ENCODE results near the gene ARHGAP29. TPM values are rescaled to one million over a fixed set of nuclear protein-coding genes. Genes with fewer than 3 reads are reported as not detected.
"Not testable (repeated sequence)": the region's sequence is repeated elsewhere in the genome, so short reads cannot be mapped to it uniquely, and the experiment has no call there.

The ARHGAP29 gene
- total RNA-seq, 2 experiments from 2014 or later: not detected

GRCh38 chr1:94199398-94199797, 38.0 kb downstream of the ARHGAP29 start:
- Mint-ChIP-seq H3K9me3 (no peaks in the 10 kb centered on the region), H3K27ac (no peak overlapping the region), H3K36me3 (no peaks in the 10 kb centered on the region), H3K4me1 (no peaks in the 10 kb centered on the region), H3K4me3 (no peak overlapping the region), H3K27me3 (peaks cover 44% of the 10 kb centered on the region)
- ATAC-seq (ENCODE audit: low read depth) (no peak), DNase-seq (no peak)
- POLR2A ChIA-PET: no interaction called here

- DNase-seq: no peak
- H3K27ac Mint-ChIP-seq: no peak overlapping the region
- H3K9me3 Mint-ChIP-seq: no peaks in the 10 kb centered on the region
- H3K27me3 Mint-ChIP-seq: peaks cover 43% of the 10 kb centered on the region
- no peaks in the 10 kb centered on the region for H3K4me1 Mint-ChIP-seq
- no peak for ATAC-seq (ENCODE audit: low read depth)
- H3K36me3 Mint-ChIP-seq: no peaks in the 10 kb centered on the region
- POLR2A ChIA-PET: no interaction called here
- no peak overlapping the region for H3K4me3 Mint-ChIP-seq
Measured at GRCh38 chr1:94194079-94194865, 43.1 kb downstream of the ARHGAP29 start.

- DNase-seq (no peak), ATAC-seq (ENCODE audit: low read depth) (no peak)
- H3K9me3 Mint-ChIP-seq: no peaks in the 10 kb centered on the region
- H3K4me3 Mint-ChIP-seq: no peak overlapping the region
- no peak overlapping the region for H3K27ac Mint-ChIP-seq
- H3K27me3 Mint-ChIP-seq: peaks cover 40% of the 10 kb centered on the region
- POLR2A ChIA-PET: no interaction called here
- no peaks in the 10 kb centered on the region for H3K4me1 Mint-ChIP-seq
- H3K36me3 Mint-ChIP-seq: no peaks in the 10 kb centered on the region
Measured at GRCh38 chr1:94193128-94193527, 44.3 kb downstream of the ARHGAP29 start.

- Mint-ChIP-seq H3K36me3 (no peaks in the 10 kb centered on the region), H3K27me3 (peaks cover 41% of the 10 kb centered on the region), H3K27ac (no peak overlapping the region), H3K4me1 (no peaks in the 10 kb centered on the region), H3K9me3 (no peaks in the 10 kb centered on the region), H3K4me3 (no peak overlapping the region)
- no peak for ATAC-seq (ENCODE audit: low read depth)
- DNase-seq: no peak
- POLR2A ChIA-PET: interaction anchor here (0.8 kb wide), 1 partner anchor 99 kb away, joined by 4 read pairs; no protein-coding TSS in a partner anchor
Measured at GRCh38 chr1:94191216-94191615, 46.2 kb downstream of the ARHGAP29 start.

GRCh38 chr1:94186946-94187345, 50.4 kb downstream of the ARHGAP29 start:
- H3K4me1 Mint-ChIP-seq: no peaks in the 10 kb centered on the region

GRCh38 chr1:94183197-94183815, 54.1 kb downstream of the ARHGAP29 start:
- ATAC-seq (ENCODE audit: low read depth) (no peak), DNase-seq (no peak)
- H3K36me3 Mint-ChIP-seq: no peaks in the 10 kb centered on the region
- no peaks in the 10 kb centered on the region for H3K9me3 Mint-ChIP-seq
- no peak overlapping the region for H3K4me3 Mint-ChIP-seq
- no peaks in the 10 kb centered on the region for H3K4me1 Mint-ChIP-seq
- POLR2A ChIA-PET: no interaction called here
- H3K27me3 Mint-ChIP-seq: peaks cover 36% of the 10 kb centered on the region
- no peak overlapping the region for H3K27ac Mint-ChIP-seq

More at GRCh38 chr1:94186946-94187345, 50.4 kb downstream of the ARHGAP29 start:
- no peak overlapping the region for H3K4me3 Mint-ChIP-seq
- peaks cover 34% of the 10 kb centered on the region for H3K27me3 Mint-ChIP-seq
- POLR2A ChIA-PET: no interaction called here
- H3K9me3 Mint-ChIP-seq: no peaks in the 10 kb centered on the region
- DNase-seq: no peak
- no peak for ATAC-seq (ENCODE audit: low read depth)
- H3K27ac Mint-ChIP-seq: no peak overlapping the region
- H3K36me3 Mint-ChIP-seq: no peaks in the 10 kb centered on the region

GRCh38 chr1:94182191-94182590, 55.2 kb downstream of the ARHGAP29 start:
- Mint-ChIP-seq H3K4me3 (no peak overlapping the region), H3K27ac (no peak overlapping the region), H3K9me3 (no peaks in the 10 kb centered on the region), H3K4me1 (no peaks in the 10 kb centered on the region), H3K27me3 (peaks cover 26% of the 10 kb centered on the region), H3K36me3 (no peaks in the 10 kb centered on the region)
- POLR2A ChIA-PET: no interaction called here
- DNase-seq: no peak
- no peak for ATAC-seq (ENCODE audit: low read depth)

GRCh38 chr1:94180650-94181049, 56.7 kb downstream of the ARHGAP29 start:
- H3K27ac Mint-ChIP-seq: no peak overlapping the region
- no peak for ATAC-seq (ENCODE audit: low read depth)
- POLR2A ChIA-PET: no interaction called here
- H3K9me3 Mint-ChIP-seq: no peaks in the 10 kb centered on the region
- H3K27me3 Mint-ChIP-seq: peaks cover 29% of the 10 kb centered on the region
- H3K4me3 Mint-ChIP-seq: no peak overlapping the region
- DNase-seq: no peak
- H3K4me1 Mint-ChIP-seq: no peaks in the 10 kb centered on the region
- H3K36me3 Mint-ChIP-seq: no peaks in the 10 kb centered on the region

- DNase-seq (no peak), ATAC-seq (ENCODE audit: low read depth) (no peak)
- no peaks in the 10 kb centered on the region for H3K36me3 Mint-ChIP-seq
- H3K9me3 Mint-ChIP-seq: no peaks in the 10 kb centered on the region
- no peak overlapping the region for H3K27ac Mint-ChIP-seq
- H3K27me3 Mint-ChIP-seq: peaks cover 31% of the 10 kb centered on the region
- H3K4me3 Mint-ChIP-seq: no peak overlapping the region
- H3K4me1 Mint-ChIP-seq: no peaks in the 10 kb centered on the region
- POLR2A ChIA-PET: no interaction called here
Measured at GRCh38 chr1:94178901-94179300, 58.5 kb downstream of the ARHGAP29 start.

- Mint-ChIP-seq H3K9me3 (no peaks in the 10 kb centered on the region), H3K27me3 (peaks cover 23% of the 10 kb centered on the region), H3K4me3 (no peak overlapping the region), H3K4me1 (no peaks in the 10 kb centered on the region), H3K36me3 (no peaks in the 10 kb centered on the region), H3K27ac (no peak overlapping the region)
- DNase-seq (no peak), ATAC-seq (ENCODE audit: low read depth) (no peak)
- POLR2A ChIA-PET: no interaction called here
Measured at GRCh38 chr1:94169126-94169525, 68.3 kb downstream of the ARHGAP29 start.

GRCh38 chr1:94165843-94166242, 71.5 kb downstream of the ARHGAP29 start:
- POLR2A ChIA-PET: no interaction called here
- Mint-ChIP-seq H3K27me3 (peaks cover 8% of the 10 kb centered on the region), H3K4me1 (no peaks in the 10 kb centered on the region), H3K4me3 (no peak overlapping the region), H3K27ac (no peak overlapping the region), H3K36me3 (no peaks in the 10 kb centered on the region), H3K9me3 (no peaks in the 10 kb centered on the region)
- no peak for DNase-seq
- no peak for ATAC-seq (ENCODE audit: low read depth)

- ATAC-seq (ENCODE audit: low read depth); DNase-seq; H3K4me1 Mint-ChIP-seq; H3K4me3 Mint-ChIP-seq; H3K9me3 Mint-ChIP-seq; H3K36me3 Mint-ChIP-seq; H3K27me3 Mint-ChIP-seq; H3K27ac Mint-ChIP-seq; POLR2A ChIA-PET: not testable (repeated sequence)
Measured at GRCh38 chr1:94164885-94165284, 72.5 kb downstream of the ARHGAP29 start.

GRCh38 chr1:94164121-94164520, 73.3 kb downstream of the ARHGAP29 start:
- DNase-seq; H3K27ac Mint-ChIP-seq; H3K9me3 Mint-ChIP-seq; H3K36me3 Mint-ChIP-seq; H3K4me3 Mint-ChIP-seq; POLR2A ChIA-PET; ATAC-seq (ENCODE audit: low read depth); H3K4me1 Mint-ChIP-seq: not testable (repeated sequence)
- H3K27me3 Mint-ChIP-seq: peaks cover 11% of the 10 kb centered on the region

GRCh38 chr1:94163249-94163648, 74.1 kb downstream of the ARHGAP29 start:
- ATAC-seq (ENCODE audit: low read depth); H3K9me3 Mint-ChIP-seq; DNase-seq: not testable (repeated sequence)

More at GRCh38 chr1:94163249-94163648, 74.1 kb downstream of the ARHGAP29 start:
- H3K4me1 Mint-ChIP-seq, POLR2A ChIA-PET, H3K27ac Mint-ChIP-seq, H3K4me3 Mint-ChIP-seq, H3K36me3 Mint-ChIP-seq: not testable (repeated sequence)
- H3K27me3 Mint-ChIP-seq: peaks cover 18% of the 10 kb centered on the region

All from activated naive CD8-positive, alpha-beta T cell treated with anti-CD3 and anti-CD28 coated beads, Interleukin-2, amount 10 ng/mL, durations not matched to agents 7 days and 5 days (primary cell).